Liver (tissue), 9 donors: ENCODE data around the gene PDLIM5. TPM values are rescaled to one million over a fixed set of nuclear protein-coding genes. Genes with fewer than 3 reads are reported as not detected.

Experiments
- DNase-seq: peaks from one replicate; pipeline ENCODE4 v3.0.0-alpha.2; 2017; ENCODE audit warnings: low spot score
- H3K27ac ChIP-seq, 2 donors: one replicate each; pipeline ENCODE4 v1.7.0; 2013; ENCODE audit warnings: inconsistent platforms in 2 of 2, low read length in 2 of 2, control low read depth in 1 of 2, low read depth in 1 of 2, mild to moderate bottlenecking in 1 of 2
- H3K27me3 ChIP-seq, 4 donors: one replicate each; pipeline versions ENCODE4 v1.6.1 to v1.7.0; 2013; ENCODE audit warnings: low read length in 3 of 4, inconsistent platforms in 1 of 4, mild to moderate bottlenecking in 1 of 4, moderate library complexity in 1 of 4; ENCODE audit not compliant: control insufficient read depth in 4 of 4, insufficient read depth in 4 of 4
- H3K36me3 ChIP-seq, 4 donors: one replicate each; pipeline versions ENCODE4 v1.6.1 to v1.7.0; 2013; ENCODE audit warnings: low read length in 3 of 4, mild to moderate bottlenecking in 3 of 4, low read depth in 1 of 4, moderate library complexity in 1 of 4; ENCODE audit not compliant: control insufficient read depth in 4 of 4, insufficient read depth in 3 of 4
- H3K4me1 ChIP-seq, 4 donors: one replicate each; pipeline versions ENCODE4 v1.6.1 to v1.7.0; 2013; ENCODE audit warnings: low read length in 3 of 4, mild to moderate bottlenecking in 3 of 4, moderate library complexity in 1 of 4; ENCODE audit not compliant: control insufficient read depth in 4 of 4, insufficient read depth in 4 of 4
- H3K4me3 ChIP-seq, 3 donors: one replicate each; pipeline versions ENCODE4 v1.6.1 to v1.7.0; 2013; ENCODE audit warnings: low read length in 3 of 3, control low read depth in 1 of 3, low read depth in 1 of 3, mild to moderate bottlenecking in 1 of 3
- H3K9ac ChIP-seq, 2 donors: one replicate each; pipeline ENCODE4 v1.7.0; 2013; ENCODE audit warnings: low read length in 2 of 2, mild to moderate bottlenecking in 2 of 2, moderate library complexity in 2 of 2, control low read depth in 1 of 2, low read depth in 1 of 2
- H3K9me3 ChIP-seq, 4 donors: one replicate each; pipeline versions ENCODE4 v1.6.1 to v1.7.0; 2013; ENCODE audit warnings: low read length in 3 of 4; ENCODE audit not compliant: control insufficient read depth in 4 of 4
- ATF3 ChIP-seq: IDR thresholded peaks from 2 replicates; pipeline ENCODE4 v1.6.1; 2016; ENCODE audit warnings: antibody characterized with exemption
- FOXA1 ChIP-seq: IDR thresholded peaks from 2 replicates; pipeline ENCODE4 v1.6.1; 2016; ENCODE audit warnings: antibody characterized with exemption
- GABPA ChIP-seq, 2 donors: IDR thresholded peaks in 1 of 2; conservative IDR thresholded peaks in 1 of 2; 2 replicates each; pipeline ENCODE4 v1.6.1; 2016; ENCODE audit warnings: antibody characterized with exemption in 2 of 2, mild to moderate bottlenecking in 1 of 2, moderate library complexity in 1 of 2
- HNF4G ChIP-seq: IDR thresholded peaks from 2 replicates; pipeline ENCODE4 v1.6.1; 2016; ENCODE audit warnings: antibody characterized with exemption
- JUND ChIP-seq, 2 donors: IDR thresholded peaks; 2 replicates each; pipeline ENCODE4 v1.6.1; 2016; ENCODE audit warnings: antibody characterized with exemption in 2 of 2
- REST ChIP-seq: IDR thresholded peaks from 2 replicates; pipeline ENCODE4 v1.6.1; 2016; ENCODE audit warnings: antibody characterized with exemption, mild to moderate bottlenecking
- YY1 ChIP-seq: IDR thresholded peaks from 2 replicates; pipeline ENCODE4 v1.6.1; 2016; ENCODE audit warnings: antibody characterized with exemption, mild to moderate bottlenecking
- WGBS: extraction: QIAGEN DNeasy Blood & Tissue Kit; methylation state at CpG from one replicate; pipeline ENCODE4 v1.1.7; 2013; 5-methylcytosine and 5-hydroxymethylcytosine counted together
- polyA plus RNA-seq, 2 donors: library from polyadenylated mRNA; stranded (reverse) in 1 of 2; unstranded in 1 of 2; fragments of 200-250 nt in 1 of 2; fragments of >200 nt in 1 of 2; fragmentation: Nextera tagmentation in 1 of 2; extraction: Ambion mirVana in 1 of 2; gene quantifications; one replicate each; pipeline versions ENCODE4 v1.2.1 to v1.2.3, GENCODE V29; 2013 to 2015
- total RNA-seq, 2 donors: library from RNA; depleted of rRNA; stranded (reverse); fragments of >200 nt; gene quantifications; one replicate each; pipeline ENCODE4 v1.2.3, GENCODE V29; 2014
- TF ChIP-seq, protein P1 (sequence below): IDR thresholded peaks from 2 replicates; pipeline ENCODE4 v1.6.1; 2016; ENCODE audit warnings: antibody characterized with exemption
- donor health status: healthy.
- donor health status: healthy.
- donor health status: healthy.
- donor health status: healthy.
- donor health status: healthy.

The PDLIM5 gene
- total and polyA plus RNA-seq, 4 donors = 19.1 to 114 (median 67.8) TPM

- Histone ChIP-seq H3K9me3 (no peaks in the 10 kb centered on the region), H3K4me1 (no peaks in the 10 kb centered on the region), H3K27me3 (no peaks in the 10 kb centered on the region), H3K27ac (no peak overlapping the region), H3K36me3 (peaks cover 4 to 16% (median 13%) of the 10 kb centered on the region in 4 donors), H3K9ac (no peak overlapping the region), H3K4me3 (no peak overlapping the region)
- no peak for DNase-seq
- no peak for TF ChIP-seq HNF4G
- no peak for TF ChIP-seq FOXA1
- no peak for TF ChIP-seq ATF3
- TF ChIP-seq, protein P1, sequence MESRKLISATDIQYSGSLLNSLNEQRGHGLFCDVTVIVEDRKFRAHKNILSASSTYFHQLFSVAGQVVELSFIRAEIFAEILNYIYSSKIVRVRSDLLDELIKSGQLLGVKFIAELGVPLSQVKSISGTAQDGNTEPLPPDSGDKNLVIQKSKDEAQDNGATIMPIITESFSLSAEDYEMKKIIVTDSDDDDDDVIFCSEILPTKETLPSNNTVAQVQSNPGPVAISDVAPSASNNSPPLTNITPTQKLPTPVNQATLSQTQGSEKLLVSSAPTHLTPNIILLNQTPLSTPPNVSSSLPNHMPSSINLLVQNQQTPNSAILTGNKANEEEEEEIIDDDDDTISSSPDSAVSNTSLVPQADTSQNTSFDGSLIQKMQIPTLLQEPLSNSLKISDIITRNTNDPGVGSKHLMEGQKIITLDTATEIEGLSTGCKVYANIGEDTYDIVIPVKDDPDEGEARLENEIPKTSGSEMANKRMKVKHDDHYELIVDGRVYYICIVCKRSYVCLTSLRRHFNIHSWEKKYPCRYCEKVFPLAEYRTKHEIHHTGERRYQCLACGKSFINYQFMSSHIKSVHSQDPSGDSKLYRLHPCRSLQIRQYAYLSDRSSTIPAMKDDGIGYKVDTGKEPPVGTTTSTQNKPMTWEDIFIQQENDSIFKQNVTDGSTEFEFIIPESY = no peak
- TF ChIP-seq GABPA (IDR thresholded peaks at IDR 0.05 in 1 of 2, conservative IDR thresholded peaks at IDR 0.05 in 1 of 2) = no peak
- TF ChIP-seq JUND (IDR thresholded peaks at IDR 0.05) = no peak
- WGBS = 93% methylated on average over 2 of the region's 2 CpGs
Observed at GRCh38 chr4:94582517-94582916, 130.8 kb downstream of the PDLIM5 start.

DNA sequence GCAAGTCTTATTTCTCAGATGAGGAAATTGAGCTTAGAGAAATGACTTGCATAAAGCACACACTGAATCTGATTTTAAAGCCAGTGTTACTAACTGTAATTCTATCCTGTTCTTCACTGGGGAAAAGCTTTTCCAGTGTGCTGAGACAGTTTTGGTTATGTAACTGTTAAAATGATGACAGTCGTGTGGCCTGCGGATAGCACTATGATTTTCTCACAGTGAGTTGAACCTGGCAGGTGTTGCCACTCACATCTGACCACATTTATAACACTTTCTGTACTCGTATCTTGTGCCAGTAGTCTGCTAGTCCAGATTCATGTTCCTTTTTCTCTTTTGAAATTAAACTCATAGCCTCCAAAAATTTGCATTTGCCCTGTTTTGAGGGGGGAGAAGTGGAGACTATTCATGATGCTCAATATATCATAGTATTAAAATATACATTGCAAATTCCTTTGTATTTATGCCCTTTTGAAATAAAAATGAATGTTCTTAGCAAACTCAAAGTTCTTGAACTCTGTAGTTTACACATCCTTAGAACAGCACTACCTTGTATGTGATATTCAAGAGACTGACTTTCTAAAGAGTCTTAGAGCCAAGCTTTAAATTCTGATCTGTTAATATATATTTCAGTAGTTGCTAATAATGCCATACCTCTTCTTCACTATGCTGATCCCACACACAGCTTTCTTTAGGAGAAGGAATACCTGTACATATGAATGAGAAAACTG, 132.3 kb downstream of the PDLIM5 start:
- Histone ChIP-seq H3K9me3 (no peaks in the 10 kb centered on the region), H3K36me3 (peaks cover 4 to 22% (median 15%) of the 10 kb centered on the region in 4 donors), H3K27me3 (no peaks in the 10 kb centered on the region), H3K4me3 (no peak overlapping the region), H3K4me1 (no peaks in the 10 kb centered on the region), H3K9ac (no peak overlapping the region), H3K27ac (no peak overlapping the region)
- WGBS = 76% methylated on average over 3 of the region's 3 CpGs
- DNase-seq = no peak
- no peak for TF ChIP-seq FOXA1
- TF ChIP-seq GABPA (IDR thresholded peaks at IDR 0.05 in 1 of 2, conservative IDR thresholded peaks at IDR 0.05 in 1 of 2) = no peak

DNA sequence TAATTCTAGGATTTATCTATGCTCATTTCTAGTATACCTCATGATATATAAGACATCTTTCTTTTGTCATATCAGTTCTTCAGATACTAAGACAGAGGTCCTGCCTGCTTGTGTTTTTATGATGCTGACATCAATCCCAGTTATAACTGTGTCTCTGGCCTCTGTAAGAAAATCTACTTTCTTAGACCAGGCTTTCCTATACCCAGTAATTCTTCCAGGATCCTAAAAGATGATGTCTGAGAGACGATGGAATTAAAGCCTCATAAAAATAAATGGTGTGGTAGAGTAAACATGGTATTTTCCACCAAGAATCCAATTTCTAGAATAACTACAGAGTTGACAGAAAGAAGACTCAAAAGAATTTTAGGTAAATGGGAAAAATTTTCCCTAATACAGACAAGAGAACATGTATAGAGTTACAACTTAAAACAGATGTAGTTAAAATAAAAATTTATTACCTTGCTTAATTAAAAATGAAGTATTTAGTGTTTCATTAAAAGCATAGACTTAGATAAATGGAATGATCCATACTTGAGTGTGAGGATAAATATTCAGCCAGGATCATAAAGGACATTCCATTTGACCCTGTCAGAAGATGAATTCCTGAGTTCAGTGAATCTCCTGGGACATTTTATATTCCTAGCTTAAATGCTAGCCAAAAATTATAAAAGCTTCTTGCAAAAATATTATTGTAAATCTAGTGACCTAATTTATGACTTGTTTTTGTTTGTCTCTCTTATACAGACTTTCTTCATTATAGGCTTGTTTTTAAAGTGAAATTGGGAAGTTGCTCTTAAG, 137.4 kb downstream of the PDLIM5 start:
- no peak for DNase-seq
- H3K27me3 ChIP-seq = no peaks in the 10 kb centered on the region
- H3K36me3 ChIP-seq = peaks cover 6 to 35% (median 23%) of the 10 kb centered on the region in 4 donors
- WGBS = 97% methylated on average over 1 of the region's 1 CpG
- H3K27ac ChIP-seq = no peak overlapping the region
- no peak overlapping the region for H3K9ac ChIP-seq
- TF ChIP-seq YY1 = no peak
- no peak for TF ChIP-seq REST
- no peaks in the 10 kb centered on the region for H3K9me3 ChIP-seq
- no peak overlapping the region for H3K4me3 ChIP-seq
- no peaks in the 10 kb centered on the region for H3K4me1 ChIP-seq
